Activated CD8-positive, alpha-beta memory T cell treated with anti-CD3 and anti-CD28 coated beads for 1 hour (primary cell): ENCODE measurements around the gene SH2D6.
"Not testable (repeated sequence)": the region's sequence is repeated elsewhere in the genome, so short reads cannot be mapped to it uniquely, and the experiment has no call there.

Experiments used
- DNase-seq, 2 donors: peaks; one replicate each; pipeline ENCODE4 v3.0.0-alpha.2; 2020; ENCODE audit warnings: low read depth in 1 of 2; ENCODE audit errors: extremely low read depth in 1 of 2

The SH2D6 gene

GRCh38 chr2:85459771-85460170, 41.3 kb downstream of the SH2D6 start:
- no peak for DNase-seq

- no peak for DNase-seq
Observed at GRCh38 chr2:85462322-85462721, 43.8 kb downstream of the SH2D6 start.

- DNase-seq, result no peak
Observed at GRCh38 chr2:85468096-85468703, 49.7 kb downstream of the SH2D6 start.

- DNase-seq, result no peak
Observed at GRCh38 chr2:85468704-85469349, 50.3 kb downstream of the SH2D6 start.

- no peak for DNase-seq
Observed at GRCh38 chr2:85470850-85471800, 52.6 kb downstream of the SH2D6 start.

- DNase-seq, result no peak
Observed at GRCh38 chr2:85472261-85472660, 53.7 kb downstream of the SH2D6 start.

- no peak for DNase-seq
Observed at GRCh38 chr2:85475799-85476490, 57.4 kb downstream of the SH2D6 start.

GRCh38 chr2:85476624-85477023, 58.1 kb downstream of the SH2D6 start:
- no peak for DNase-seq

GRCh38 chr2:85477884-85478283, 59.4 kb downstream of the SH2D6 start:
- no peak for DNase-seq

- no peak for DNase-seq
Observed at GRCh38 chr2:85481818-85482777, 63.6 kb downstream of the SH2D6 start.

- not testable (repeated sequence) for DNase-seq
Observed at GRCh38 chr2:85484615-85485014, 66.1 kb downstream of the SH2D6 start.

GRCh38 chr2:85485815-85486214, 67.3 kb downstream of the SH2D6 start:
- DNase-seq, result no peak
